Measurements from ENCODE around the gene UFD1.

The UFD1 gene

DNA sequence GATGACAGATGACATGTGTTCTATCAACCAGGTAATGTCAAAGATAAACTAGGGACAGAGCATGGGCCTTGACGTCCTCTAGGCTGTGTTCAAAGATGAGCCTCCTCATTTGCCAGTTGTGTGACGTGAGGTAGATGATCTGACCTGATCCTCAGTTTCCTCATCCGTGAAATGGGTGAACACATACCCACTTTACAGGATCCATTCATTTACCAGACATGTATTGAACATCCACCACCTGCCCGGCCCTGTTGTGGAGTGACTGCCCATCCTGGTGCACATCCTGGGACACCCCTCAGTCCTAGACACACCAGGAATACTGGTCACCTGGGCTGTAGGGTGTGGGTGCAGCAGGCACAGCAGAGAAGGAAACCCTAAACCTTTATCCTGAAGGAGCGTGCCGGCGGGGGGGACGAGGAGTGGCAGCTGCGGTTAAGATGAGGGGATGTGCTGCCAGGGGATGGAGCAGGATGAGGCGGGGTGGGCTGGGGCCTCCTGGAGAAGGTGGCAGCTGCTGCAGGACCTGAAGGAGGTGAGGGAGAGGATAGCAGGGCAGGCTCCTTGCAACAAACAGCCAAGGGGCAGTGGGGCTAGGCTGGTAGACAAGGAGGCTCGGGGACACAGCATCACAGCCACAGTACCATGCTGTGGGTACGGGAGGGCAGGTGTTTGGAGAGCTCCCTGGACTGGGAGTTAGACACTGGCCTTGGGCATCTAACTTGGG is 36.8 kb upstream of the UFD1 start:
- no peak for DNase-seq

DNA sequence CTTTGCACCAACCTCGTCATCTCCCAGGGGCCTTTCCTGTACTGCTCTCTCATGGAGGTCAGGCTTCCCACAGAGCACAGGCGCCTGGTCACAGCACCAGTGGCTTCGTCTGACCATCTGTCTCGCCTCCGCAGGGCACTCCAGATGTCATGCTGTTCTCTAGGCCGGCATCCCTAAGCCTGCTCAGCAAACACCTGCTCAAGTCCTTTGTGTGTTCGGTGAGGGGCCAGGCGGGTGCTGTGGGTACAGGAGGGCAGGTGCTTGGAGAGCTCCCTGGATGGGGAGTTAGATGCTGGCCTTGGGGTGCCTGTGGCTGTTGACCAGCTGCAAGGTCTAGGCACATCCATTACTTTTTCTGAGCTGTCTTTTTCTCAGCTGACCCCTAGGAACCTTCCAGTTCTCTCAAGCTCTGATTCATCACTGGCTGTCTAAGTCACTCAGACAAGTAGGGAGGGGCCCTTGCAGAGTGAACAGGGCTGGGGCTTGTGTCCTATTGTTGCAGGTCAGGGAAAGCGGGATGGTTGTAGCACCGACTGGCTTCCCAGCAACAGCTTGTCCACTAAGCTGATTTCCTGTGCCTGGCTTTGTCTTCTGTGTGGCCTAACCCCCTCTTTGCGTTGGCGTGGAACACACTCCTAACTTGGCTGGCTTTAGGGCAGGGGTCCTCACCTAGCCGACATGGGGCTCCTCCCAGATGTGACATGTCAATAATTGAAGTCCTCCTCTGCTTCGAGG is 36.0 kb upstream of the UFD1 start:
- DNase-seq = no peak

DNA sequence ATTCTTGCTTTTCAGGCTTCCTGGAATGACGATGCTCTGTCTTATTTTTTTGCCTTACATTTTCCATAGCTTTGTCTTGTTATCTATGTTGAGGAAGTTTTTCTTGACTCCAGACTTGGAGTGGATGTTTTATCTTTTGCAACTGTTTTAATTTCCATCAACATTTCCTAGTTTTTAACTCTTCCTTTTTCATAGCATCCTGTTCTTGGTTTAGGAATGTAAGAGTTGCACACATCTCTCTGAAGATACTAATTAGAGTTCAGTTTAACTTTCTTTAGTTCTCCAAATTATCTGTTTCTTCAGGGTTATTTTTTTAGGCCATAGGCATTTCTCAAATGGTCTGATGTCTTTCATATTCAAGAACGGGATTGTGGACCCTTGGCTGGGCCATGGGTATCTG is 34.8 kb upstream of the UFD1 start:
- no peak for DNase-seq

DNA sequence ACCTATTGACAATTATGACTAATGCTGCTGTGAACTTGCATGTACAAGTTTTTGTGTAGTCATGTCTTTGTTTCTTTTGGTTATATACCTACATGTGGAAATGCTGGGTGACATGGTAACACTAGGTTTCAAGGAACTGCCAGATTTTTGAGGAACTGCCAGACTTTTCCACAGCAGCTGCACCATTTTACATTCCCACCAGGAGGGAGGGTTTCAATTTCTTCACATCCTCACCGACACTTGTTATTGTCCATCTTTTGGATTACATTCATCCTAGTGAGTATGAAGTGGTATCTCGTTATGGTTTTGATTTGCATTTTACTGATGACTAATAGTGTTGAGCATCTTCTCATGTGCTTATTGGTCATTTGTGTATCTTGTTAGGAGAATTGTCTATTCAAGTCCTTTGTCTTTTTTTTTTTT is 31.9 kb upstream of the UFD1 start:
- DNase-seq = no peak

DNA sequence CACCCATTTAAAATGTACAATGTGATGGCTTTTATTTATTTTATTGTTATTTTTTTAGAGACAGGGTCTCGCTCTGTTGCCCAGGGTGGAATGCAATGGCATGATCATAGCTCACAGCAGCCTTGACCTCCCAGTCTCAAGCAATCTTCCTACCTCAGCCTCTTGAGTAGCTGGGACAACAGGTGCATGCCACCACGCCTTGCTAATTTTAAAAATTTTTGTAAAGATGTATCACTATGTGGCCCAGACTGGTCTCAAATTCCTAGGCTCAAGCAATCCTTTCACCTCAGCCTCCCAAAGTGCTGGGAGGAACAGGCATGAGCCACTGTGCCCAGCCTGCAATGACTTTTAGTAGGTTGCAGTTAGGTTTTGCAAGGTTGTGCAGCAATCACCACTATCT is 30.9 kb upstream of the UFD1 start:
- DNase-seq = no peak

DNA sequence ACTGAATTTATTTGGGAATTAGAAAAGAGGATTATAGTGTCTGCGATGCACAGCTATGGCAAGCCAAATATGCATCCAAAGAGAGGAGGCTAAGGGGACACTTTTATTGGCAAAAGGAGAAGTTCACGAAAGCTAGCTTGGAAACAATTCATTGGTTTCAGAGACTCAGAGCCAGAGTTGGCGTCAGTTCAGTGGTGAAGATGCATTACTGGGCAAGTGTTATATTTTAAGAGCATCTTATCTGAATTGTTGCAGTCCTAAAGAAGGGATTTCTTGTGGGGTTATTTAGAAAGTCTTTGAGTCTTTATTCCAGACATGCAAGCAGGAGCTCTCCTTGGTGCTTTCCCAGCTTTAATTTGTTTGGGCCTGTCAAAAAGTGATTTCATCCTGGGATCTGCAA is 30.2 kb upstream of the UFD1 start:
- DNase-seq = no peak

DNA sequence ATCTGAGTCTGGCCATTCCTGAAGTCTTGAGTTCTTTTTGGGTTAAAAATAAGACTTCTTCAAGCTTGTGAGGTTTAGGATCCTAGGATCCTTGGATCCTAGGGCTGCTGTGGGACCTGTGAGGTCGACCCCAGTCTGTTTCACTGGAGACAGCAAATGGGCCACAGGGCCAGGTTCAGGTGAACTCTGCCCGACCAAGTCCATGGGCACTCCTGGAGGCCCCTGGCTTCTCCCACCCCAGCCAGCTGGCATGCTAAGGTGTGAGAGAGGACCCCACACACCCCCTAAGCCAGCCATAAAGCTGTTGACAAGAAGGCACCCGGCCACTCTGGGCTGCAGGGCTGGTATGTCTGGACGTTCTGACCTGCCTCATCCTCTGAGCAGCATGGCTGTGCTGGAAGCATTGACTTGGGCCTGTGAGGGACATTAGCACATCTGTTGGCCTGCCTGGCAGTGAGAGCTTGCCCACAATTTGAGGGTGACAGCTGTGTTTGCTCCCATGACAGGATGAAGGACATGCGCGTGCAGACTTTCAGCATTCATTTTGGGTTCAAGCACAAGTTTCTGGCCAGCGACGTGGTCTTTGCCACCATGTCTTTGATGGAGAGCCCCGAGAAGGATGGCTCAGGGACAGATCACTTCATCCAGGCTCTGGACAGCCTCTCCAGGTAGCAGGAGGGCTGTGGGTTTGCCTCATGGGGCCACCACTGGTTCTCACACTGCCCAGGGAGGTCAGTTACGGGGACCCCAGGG is 29.2 kb upstream of the UFD1 start:
- no peak for DNase-seq

DNA sequence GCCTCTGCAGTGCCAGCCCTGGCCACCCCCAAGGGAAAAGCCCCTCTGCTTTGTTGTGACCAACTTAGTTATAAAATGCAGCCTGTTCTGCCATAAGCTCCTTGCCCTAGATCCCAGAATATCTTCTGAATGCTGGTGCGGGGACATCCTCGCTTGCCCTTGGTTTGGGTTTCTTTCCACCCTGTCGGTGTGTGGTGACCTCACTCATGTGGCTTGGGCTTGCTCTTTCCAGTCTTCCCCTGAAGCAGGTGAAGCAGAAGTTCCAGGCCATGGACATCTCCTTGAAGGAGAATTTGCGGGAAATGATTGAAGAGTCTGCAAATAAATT is 28.5 kb upstream of the UFD1 start:
- no peak for DNase-seq

DNA sequence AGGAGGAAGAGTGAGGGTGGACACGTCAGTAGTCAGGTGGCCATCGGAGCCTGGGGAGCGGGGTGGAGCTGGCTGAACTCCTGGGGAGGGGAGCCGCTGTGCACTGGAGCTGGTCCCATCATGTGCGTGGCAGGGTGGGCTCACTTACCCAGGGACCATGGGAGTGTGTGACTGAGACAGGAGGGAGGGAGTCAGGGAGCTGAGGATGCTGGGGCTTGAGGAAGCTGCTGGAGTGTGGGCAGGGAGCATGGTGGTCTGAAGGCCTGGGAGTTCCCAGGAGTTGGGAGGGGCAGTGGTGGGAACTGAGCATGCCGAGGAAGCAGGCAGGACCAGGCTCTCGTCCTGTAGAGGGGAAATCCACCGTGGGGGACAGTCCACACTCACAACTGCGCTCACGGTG is 27.2 kb upstream of the UFD1 start:
- DNase-seq = no peak

DNA sequence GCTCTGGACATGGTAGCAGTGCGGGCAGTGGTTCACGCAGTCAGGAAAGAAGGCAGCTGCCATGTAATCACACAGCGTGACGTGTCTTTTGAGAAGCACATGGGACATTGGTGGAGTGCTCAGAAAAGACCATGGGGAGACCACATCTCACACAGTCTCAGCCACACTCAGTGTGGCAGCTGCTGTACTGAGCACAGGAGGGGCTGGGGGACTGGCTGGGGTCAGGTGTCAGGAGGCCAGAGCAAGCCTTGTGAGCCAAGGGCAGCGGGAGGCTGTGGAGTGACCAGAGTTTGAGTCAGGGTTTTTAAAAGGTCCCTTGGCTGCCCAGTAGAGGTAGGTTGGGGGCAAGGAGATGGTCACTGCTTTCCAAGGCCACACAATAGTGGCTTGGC is 26.7 kb upstream of the UFD1 start:
- DNase-seq = no peak

DNA sequence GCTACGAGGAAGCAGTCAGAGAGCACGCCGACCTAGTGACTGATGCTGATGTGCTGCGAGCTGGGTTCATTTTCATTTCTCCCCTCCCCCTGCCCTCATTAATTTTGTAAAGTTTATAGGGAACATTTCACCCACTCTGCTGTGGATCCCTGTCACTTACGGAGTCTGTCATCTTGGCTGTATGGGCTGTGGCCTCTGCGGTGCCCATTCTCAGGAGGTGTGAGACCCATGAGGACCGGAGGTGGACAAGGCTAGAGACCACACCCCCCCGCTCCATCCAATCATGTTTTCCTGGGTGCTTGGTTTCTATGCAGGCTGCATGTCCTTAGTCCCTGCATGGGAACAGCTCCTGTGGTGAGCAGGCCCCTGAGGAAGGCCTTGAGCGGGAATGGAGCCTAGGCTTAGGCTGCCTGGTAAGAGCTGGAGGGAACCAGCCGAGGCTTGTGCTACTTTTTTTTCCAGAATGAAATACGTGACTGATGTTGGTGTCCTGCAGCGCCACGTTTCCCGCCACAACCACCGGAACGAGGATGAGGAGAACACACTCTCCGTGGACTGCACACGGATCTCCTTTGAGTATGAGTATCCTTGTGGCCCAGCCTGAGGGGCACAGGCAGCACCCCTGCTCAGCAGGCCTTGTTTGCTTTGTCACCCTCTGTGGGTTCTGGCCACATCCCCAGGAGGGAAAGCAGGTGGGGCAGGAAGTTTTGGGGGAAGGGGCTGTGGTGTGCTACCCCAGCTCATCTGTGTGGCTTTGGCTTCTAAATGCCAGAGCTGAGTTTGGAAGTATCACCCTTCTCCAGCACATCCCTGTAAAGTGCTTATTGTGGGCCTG is 26.1 kb upstream of the UFD1 start:
- no peak for DNase-seq

DNA sequence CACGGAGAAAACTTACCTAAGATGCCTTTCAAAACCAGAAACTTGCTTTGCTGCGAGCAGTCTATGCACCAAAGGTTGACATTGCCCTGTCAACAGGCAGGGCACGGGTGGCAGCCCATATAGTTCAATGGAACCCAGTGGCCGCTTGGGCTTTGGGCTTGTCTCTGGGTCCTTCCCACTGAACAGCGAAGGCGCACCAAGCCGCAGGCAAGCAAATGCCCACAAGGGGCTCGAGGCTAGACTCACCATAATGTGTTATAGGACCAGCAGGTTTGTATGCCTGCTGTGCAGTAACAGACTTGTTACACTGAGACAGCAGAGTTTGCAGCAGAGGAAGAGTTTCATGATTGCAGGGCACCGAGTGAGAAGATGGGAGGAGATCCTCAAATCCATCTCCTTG is 24.9 kb upstream of the UFD1 start:
- DNase-seq = no peak

DNA sequence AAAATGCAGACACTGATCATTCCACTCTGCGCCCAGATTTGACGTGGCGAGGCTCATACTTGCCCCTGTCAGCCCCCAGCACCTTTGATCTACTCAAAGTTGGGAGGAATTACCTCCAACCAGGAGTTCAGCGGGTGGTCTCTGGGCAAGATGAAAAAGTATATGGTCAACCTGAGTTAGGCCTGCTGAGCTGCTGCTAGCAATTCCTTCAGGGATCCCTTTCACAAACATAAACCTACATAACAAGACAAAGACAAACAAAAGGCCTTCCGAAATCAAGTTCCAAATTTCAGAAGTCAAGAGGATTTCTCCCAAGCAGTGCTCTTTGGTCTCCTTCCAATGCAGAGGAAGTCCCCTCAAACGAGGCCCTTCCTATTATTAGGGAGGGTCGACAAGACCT is 24.4 kb upstream of the UFD1 start:
- no peak for DNase-seq

DNA sequence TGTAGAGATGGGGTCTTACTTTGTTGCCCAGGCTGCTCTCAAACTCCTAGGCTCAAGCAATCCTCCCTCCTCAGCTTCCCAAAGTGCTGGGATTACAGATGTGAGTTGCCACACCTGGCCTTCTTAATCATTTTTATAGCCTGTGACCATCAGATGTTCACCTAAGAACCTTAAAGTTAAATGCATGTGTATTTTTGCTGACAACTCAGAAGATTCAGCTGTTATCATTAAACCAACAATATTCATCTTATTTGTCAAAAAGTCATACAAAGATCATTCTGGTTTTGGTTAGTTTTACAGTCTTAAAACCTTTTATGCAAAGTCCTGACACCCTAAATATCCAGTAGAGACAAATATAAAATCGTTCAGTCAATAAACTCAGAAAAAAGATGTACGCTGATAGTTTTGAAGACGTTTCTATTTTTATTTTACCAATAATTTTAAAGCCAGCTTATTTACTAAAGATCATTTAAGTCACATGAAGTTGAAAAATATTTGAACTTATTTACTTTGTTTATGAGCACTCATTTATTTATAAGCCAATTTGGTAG is 23.0 kb upstream of the UFD1 start:
- DNase-seq = no peak

DNA sequence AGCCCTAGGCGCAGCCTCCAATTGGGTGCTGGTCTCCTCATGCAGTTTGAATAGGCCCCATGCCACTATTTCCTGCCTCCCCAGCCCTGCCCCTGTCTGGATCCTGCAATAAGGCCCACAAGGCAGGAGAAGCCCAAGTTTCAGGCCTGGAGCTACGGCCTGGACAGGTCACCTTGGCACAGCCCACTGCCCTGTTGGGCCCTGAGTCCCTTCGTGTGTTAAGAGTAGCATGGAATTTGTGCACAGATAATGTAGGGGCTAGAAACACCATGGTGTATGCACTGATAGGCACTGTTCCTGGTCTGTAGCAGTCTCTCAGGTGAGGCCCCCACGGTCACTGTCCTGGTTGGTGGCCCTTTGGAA is 20.9 kb upstream of the UFD1 start:
- DNase-seq = no peak

DNA sequence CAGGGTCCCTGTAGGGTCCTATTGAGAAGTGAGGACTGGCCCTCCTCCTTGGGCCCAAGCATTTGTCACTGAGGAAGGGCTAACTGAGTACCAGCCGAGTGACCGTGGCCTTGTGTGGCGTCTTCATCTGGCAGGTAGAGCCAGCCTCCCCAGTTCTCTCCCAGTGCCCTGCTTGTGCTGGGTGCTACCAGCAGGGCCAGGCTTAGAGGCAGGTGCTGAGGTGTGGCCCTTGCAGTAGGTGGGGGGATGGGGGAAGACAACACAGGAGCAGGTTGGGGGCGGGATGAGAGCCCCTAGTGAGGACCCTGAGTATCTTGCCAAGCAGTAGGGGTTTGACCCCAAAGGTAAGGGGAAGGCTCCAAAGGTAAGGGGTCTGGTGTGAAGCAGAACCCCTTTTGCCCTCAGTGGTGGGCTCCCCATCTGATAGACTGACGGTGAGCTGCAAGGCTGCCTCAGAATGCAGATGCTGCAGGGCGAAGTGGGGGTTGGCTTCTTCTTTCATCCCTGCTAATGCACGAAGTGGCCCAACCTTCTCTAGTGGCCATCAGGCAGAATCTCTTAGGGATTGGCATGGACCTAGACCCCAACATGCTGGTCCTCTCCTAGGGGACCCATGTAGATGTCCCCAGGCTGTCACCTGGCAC is 20.4 kb upstream of the UFD1 start:
- DNase-seq = no peak

DNA sequence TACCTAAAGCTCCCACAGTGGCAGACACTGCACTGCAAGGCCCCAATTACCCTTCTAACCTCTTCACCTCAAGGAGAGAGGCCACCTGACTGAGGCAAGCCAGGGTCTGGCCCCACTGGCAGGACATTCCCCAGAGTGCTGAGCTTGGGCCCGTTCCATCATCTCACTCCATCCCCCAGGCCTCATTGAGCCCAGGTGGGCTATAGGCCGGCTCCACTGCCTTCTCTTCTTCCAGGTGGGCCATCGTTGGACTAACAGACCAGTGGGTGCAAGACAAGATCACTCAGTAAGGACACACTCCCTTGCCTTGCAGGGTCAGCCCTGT is 19.8 kb upstream of the UFD1 start:
- DNase-seq = no peak

DNA sequence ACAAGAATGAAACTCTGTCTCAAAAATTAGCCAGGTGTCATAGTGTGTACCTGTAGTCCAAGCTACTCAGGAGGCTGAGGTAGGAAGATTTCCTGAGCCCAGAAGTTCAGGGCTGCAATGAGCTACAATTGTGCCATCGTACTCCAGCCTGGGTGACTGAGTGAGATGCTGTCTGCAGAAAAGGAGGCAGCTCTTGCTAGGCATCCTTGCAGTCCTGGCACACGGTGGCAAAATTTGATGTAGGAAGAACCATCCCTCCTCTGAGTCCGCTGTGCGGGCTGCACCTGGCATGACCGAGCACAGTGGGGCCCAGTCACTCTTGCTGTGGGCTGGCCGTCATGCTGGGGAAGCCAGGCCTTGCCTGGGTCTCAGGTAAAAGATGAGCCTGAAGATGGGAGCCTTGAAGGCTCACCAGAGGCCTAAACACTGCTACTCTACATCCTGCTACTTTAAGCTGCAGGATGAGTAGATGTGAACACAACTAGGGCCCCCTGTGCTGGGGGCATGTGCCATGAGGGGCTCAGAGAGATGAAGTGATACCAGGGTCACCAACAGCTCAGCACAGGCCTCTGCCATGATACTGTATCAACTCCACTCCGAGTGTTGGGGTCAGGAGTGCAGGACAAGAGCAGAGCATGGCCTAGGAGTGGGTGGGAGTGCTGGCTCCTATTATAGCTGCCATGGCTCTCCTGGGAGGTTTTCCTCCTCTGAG is 19.3 kb upstream of the UFD1 start:
- DNase-seq = no peak

DNA sequence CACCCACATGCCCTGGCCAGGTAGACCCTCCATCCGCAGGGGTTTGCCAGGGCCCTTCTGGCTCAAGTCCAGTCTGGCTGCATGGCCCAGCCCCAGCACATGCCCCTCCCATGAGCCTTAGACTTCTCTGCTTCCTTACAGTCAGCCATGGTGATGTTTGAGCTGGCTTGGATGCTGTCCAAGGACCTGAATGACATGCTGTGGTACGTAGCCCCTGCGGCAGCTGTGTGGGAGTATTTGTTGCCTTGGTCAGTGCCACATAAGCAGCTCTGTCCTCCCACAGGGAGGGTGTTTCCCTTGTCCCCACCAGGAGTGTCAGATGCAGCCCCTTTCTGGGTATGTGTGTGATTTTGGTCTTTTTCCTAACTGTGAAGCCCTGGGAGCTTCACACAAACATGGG is 18.3 kb upstream of the UFD1 start:
- no peak for DNase-seq

DNA sequence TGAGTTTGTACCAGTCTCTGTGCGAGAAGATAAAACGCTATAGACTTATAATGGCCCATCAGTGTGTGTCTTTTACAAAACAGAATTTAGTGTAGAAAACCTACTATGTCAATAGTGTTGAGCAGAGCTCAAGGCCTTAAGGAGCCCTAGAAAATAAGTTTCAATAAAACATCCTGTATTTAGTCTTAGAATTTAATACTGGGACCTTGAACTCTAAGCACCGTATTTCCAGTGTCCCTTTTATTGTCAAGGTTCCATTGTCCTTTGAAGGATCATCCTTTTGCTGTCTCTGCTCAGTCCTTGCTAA is 17.3 kb upstream of the UFD1 start:
- DNase-seq = no peak

DNA sequence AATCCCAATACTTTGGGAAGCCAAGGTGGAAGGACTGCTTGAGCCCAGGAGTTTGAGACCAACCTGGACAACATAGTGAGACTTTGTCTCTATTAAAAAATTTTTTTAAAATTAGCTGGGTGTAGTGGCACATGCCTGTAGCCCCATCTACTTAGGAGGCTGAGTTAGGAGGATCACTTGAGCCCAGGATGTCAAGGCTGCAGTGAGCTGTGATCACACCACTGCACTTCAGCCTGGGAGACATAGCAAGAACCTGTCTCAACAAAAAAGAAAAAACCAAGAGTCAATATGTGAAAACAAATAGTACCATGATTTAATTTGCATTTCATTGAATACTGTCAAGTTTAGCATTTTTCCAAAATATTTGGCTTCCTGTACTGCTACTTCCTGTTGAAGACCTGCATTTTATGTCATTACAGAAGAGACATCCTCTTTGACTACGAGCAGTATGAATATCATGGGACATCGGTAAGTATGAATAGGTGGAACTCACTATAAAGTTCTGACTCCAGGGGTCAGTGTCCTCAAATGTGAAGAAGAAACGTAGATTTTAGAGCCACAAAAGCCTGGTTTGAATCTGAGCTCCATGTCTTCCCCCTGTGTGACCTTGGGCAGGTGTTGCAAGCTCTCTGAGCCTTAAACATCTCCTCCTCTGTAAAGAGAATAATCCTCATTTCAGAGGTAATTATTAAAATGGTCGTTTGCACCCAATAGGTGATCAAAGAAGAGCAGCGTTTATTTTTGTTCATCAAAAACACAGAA is 16.8 kb upstream of the UFD1 start:
- DNase-seq = no peak

Measured in activated CD4-positive, alpha-beta T cell treated with anti-CD3 and anti-CD28 coated beads, Interleukin-2, amount 50 U/mL, for 4 hours (primary cell).